ENCODE measurements around the gene DPP9. TPM values are rescaled to one million over a fixed set of nuclear protein-coding genes. Genes with fewer than 3 reads are reported as not detected.

Gene DPP9
- polyA plus RNA-seq, 2 of the 4 experiments (the other 2 are of a cell fraction), result 10.1 to 53.5 TPM

GRCh38 chr19:4669723-4670480 lies 53.7 kb downstream of the DPP9 start, which contains the start of gene MYDGF (continued):
- peak; percentile 67; the same call in 1 of the 2 replicates for TF ChIP-seq MAX (IDR thresholded peaks at IDR 0.05)
- TF ChIP-seq ZSCAN20 (CRISPR knock-in tag; IDR thresholded peaks at IDR 0.05), result no peak
- no peak for TF ChIP-seq RCOR1 (IDR thresholded peaks at IDR 0.05; ENCODE audit: low read depth, low read length)
- no peak for TF ChIP-seq CHD4 (IDR thresholded peaks at IDR 0.05; ENCODE audit: borderline replicate concordance)

- WGBS (ENCODE audit: missing lambda C conversion rate), result 75% methylated on average over 1 of the region's 12 CpGs
- Histone ChIP-seq H3K27ac (no peak overlapping the region), H3K4me3 (no peak overlapping the region), H3K9me3 (no peaks in the 10 kb centered on the region), H3K4me1 (peaks cover 8% of the 10 kb centered on the region; the same call in 1 of the 3 replicates), H3K4me2 (no peak overlapping the region)
- CTCF ChIA-PET, result no interaction called here
- no peak for DNase-seq (ENCODE audit: low read depth in 1 of 2, low spot score in 1 of 2)
- no peak for FAIRE-seq
- no peak for ATAC-seq
- POLR2A ChIA-PET, result no interaction called here
- TF ChIP-seq ZFP36 (IDR thresholded peaks at IDR 0.05; ENCODE audit: borderline replicate concordance, partially characterized antibody) (no peak), FOXS1 (CRISPR knock-in tag; IDR thresholded peaks at IDR 0.05) (no peak), ZNF302 (CRISPR knock-in tag; IDR thresholded peaks at IDR 0.05) (no peak), CTCF (IDR thresholded peaks at IDR 0.05) (no peak), SREBF2 (IDR thresholded peaks at IDR 0.05) (no peak), HOXA7 (CRISPR knock-in tag; IDR thresholded peaks at IDR 0.05) (no peak)
These were observed 59.0 kb downstream of the DPP9 start for GRCh38 chr19:4664642-4665041.

GRCh38 chr19:4662812-4663211 lies 60.8 kb downstream of the DPP9 start:
- Histone ChIP-seq H3K4me1 (no peaks in the 10 kb centered on the region), H3K4me2 (no peak overlapping the region), H3K9me3 (no peaks in the 10 kb centered on the region), H3K4me3 (no peak overlapping the region), H3K27ac (no peak overlapping the region)
- TF ChIP-seq TFCP2L1 (CRISPR knock-in tag; IDR thresholded peaks at IDR 0.05), result no peak
- no peak for TF ChIP-seq CHD4 (IDR thresholded peaks at IDR 0.05; ENCODE audit: borderline replicate concordance)
- no peak for TF ChIP-seq ZSCAN20 (CRISPR knock-in tag; IDR thresholded peaks at IDR 0.05)
- TF ChIP-seq RCOR1 (IDR thresholded peaks at IDR 0.05; ENCODE audit: low read depth, low read length), result no peak
- TF ChIP-seq CBX8 (IDR thresholded peaks at IDR 0.05), result no peak
- no peak for TF ChIP-seq EHMT2 (IDR thresholded peaks at IDR 0.05; ENCODE audit: low read depth)
- no peak for TF ChIP-seq SREBF2 (IDR thresholded peaks at IDR 0.05)
- TF ChIP-seq GATA3 (IDR thresholded peaks at IDR 0.05; ENCODE audit: borderline replicate concordance), result no peak
- TF ChIP-seq ELK1 (IDR thresholded peaks at IDR 0.05; ENCODE audit: low read depth, low read length), result no peak
- no peak for TF ChIP-seq CEBPB (IDR thresholded peaks at IDR 0.05)
- TF ChIP-seq SMC3 (IDR thresholded peaks at IDR 0.05), result no peak
- no peak for TF ChIP-seq JUNB (IDR thresholded peaks at IDR 0.05)
- WGBS (ENCODE audit: missing lambda C conversion rate), result 91% methylated on average over 4 of the region's 6 CpGs
- DNase-seq (ENCODE audit: low read depth in 1 of 2, low spot score in 1 of 2), result no peak
- FAIRE-seq, result no peak
- ATAC-seq, result no peak; a peak in 1 of 6 replicates
- POLR2A ChIA-PET, result no interaction called here
- CTCF ChIA-PET, result no interaction called here

Measured in A549 (cell line).